Fibroblast of lung (primary cell): ENCODE results near the gene IL15RA.

Source experiments
- CTCF ChIP-seq, 2 donors: IDR thresholded peaks in 1 of 2; conservative IDR thresholded peaks in 1 of 2; 1 replicate in 1 of 2; 2 replicates in 1 of 2; pipeline ENCODE4 v1.5.1; 2011 to 2012; ENCODE audit warnings: low read length in 2 of 2, control low read depth in 1 of 2, inconsistent platforms in 1 of 2, low read depth in 1 of 2, mild to moderate bottlenecking in 1 of 2
- EZH2 ChIP-seq: IDR thresholded peaks from 2 replicates; pipeline ENCODE4 v1.5.1; 2012; ENCODE audit warnings: low read length, control low read depth, mild to moderate bottlenecking; ENCODE audit errors: missing control alignments

- TF ChIP-seq CTCF (conservative IDR thresholded peaks at IDR 0.05 in 1 of 2, IDR thresholded peaks at IDR 0.05 in 1 of 2; ENCODE audit: low read depth in 1 of 2, low read length in 2 of 2) (no peak), EZH2 (no peak)
Observed at GRCh38 chr10:5911670-5912069, 65.7 kb downstream of the IL15RA start.
